GM21526 (cell line): ENCODE measurements around the gene MINDY4.
"Not testable (repeated sequence)": the region's sequence is repeated elsewhere in the genome, so short reads cannot be mapped to it uniquely, and the experiment has no call there.

Source experiments
- ATAC-seq: cut with Tn5 transposase; IDR thresholded peaks from one replicate; pipeline ENCODE4 v1.9.1; 2021; ENCODE audit warnings: moderate library complexity; ENCODE audit not compliant: unreplicated experiment, low FRiP score

MINDY4 gene

DNA sequence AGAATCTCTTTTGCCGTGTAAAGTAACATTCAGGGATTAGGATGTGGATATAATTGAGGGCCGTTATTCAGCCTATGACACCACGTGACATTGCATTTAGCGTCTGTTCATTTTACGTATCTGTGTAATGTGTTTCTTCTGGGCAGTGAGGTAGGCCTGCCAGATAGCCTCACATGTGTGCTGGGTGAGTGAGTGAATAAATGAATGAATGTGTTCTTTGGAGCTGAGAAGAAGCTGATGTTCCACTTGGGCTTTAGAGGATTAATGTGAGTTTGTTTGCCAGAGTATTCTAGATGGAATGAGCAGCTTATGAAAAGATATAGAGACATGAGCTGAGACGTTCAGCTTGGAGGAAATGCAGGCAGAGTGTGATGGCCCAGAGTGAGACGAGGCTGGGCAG, 55.0 kb downstream of the MINDY4 start:
- ATAC-seq = no peak

DNA sequence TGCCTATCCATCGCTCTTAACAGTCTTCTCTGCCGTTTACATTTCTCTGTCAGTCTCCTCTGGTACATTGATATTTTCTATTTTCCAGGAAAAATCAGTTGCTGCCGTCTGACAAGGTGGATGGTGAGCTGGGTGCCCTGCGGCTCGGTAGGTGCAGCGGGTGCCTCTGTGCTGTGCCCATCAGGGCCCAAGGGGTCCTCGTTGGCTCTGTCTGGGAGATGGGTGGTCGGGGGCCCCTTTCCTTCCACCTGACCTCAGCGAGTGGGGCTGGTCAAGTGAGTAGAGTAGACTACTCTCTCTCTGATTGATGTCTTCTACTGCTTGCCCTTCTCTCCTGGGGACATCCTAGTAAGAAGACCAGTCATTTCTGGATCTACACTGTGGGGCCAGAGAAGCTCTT, 57.4 kb downstream of the MINDY4 start:
- no peak for ATAC-seq

- no peak for ATAC-seq
Measured at GRCh38 chr7:30829471-30829870, 58.3 kb downstream of the MINDY4 start.

DNA sequence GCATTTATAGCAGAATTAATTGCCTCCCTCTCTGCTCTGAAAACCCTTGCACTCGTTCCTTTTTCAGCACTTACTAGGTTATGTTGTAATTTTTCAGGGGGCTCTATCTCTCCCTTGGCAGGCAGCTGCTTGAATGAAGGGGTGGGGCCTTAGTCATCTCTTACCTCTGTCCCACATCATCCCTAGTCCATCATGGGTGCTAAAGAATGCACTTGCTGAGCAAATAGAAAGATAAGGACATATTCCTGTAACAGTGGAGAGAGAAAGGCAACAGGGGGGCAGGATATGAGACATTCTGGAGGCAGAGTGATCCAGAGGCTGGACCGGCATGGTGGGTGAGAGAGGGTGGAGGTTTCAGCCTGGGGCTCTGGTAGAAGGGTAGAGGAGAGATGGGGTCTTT, 60.0 kb downstream of the MINDY4 start:
- no peak for ATAC-seq

- no peak for ATAC-seq
Measured at GRCh38 chr7:30831936-30832335, 60.7 kb downstream of the MINDY4 start.

DNA sequence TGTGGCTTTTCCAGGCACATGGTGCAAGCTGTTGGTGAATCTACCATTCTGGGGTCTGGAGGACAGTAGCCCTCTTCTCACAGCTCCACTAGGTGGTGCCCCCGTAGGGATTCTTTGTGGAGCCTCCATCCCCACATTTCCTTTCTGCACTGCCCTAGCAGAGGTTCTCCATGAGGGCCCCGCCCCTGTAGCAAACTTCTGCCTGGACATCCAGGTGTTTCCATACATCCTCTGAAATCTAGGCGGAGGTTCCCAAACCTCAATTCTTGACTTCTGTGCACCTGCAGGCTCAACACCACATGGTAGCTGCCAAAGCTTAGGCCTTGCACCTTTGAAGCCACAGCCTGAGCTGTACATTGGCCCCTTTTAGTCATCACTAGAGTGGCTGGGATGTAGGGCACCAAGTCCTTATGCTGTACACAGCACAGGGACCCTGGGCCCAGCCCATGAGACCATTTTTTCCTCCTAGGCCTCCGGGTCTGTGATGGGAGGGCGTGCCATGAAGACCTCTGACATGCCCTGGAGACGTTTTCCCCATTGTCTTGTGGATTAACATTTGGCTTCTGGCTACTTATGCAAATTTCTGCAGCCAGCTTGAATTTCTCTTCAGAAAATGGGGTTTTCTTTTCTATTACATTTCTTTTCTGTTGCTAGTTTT, 62.9 kb downstream of the MINDY4 start:
- not testable (repeated sequence) for ATAC-seq

GRCh38 chr7:30835396-30835915, 64.2 kb downstream of the MINDY4 start:
- no peak for ATAC-seq

DNA sequence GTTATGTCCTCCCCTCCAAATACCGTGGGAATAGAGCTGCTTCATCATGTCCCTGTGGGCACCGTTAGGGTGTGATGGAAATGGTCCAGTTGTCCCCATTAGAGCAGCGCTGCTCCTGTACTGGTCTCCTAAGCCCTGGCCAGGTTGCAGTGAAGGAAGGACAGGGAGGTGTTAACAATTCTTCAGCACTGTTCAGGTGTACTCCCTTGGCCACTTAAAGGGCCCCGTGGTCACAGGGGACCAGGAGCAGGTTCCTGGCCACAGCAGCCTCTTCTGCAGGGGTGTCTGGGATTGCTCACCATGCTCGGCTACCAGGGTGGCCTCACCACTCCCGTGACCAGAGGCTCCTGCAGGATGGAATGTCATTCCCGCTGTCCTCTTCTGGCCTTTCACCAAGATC, 65.8 kb downstream of the MINDY4 start:
- ATAC-seq = no peak

DNA sequence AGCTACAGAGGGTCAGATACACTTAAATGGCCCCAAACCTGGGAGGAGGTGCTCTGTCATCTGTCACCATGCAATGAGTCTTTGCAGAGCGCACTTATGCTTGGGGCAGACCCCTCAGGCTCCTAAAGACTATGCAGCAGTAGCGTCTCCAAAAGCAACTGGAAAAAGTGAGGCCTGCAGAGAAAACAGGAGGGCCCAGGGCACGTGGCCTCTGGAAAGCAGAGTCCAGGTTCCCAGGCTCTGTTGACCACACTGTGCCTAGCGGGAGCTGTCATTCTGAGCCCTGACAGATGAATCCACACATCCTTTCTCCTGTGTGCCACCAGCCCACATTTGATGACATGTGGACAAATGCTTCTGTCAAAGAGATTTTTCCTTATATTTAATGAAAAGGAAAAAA, 66.4 kb downstream of the MINDY4 start:
- no peak for ATAC-seq

GRCh38 chr7:30838008-30838407, 66.8 kb downstream of the MINDY4 start:
- no peak for ATAC-seq

- no peak for ATAC-seq
Measured at GRCh38 chr7:30840141-30841024, 69.2 kb downstream of the MINDY4 start.

GRCh38 chr7:30841025-30841735, 70.0 kb downstream of the MINDY4 start:
- ATAC-seq = no peak

DNA sequence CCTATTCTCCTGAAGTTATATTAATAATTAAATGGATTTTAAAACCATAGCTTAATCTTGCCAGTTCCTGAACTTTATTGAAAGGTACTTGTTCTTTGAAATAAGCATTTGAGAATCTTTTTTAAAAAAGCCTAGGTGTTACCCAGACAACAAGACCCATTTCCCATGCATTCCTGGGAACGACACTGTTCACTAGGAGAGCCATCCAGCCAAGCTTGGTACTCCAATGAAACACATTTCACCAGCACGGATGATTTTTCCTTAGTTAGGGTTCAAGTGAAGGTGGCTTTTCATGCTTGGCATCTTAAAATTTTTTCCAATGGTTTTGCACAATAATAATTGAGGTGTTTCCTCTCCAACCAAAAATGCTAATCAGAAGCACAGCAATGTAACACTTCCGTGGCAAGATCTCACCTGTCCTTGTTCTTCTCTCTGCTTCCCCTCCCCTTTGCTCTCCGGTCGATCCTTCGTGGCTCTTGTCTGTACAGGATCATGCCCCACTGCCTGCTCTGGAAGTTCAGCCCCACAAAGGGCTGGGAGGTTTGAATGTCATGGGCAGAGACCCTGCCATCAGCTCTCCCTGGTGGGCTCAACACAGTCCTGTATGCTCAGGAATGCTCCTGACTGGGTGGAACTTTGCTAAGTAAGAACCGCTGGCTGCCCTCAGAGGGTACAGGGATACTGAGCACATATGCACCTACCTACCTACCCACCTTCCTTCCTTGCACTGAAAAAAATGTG, 70.8 kb downstream of the MINDY4 start:
- ATAC-seq = no peak

DNA sequence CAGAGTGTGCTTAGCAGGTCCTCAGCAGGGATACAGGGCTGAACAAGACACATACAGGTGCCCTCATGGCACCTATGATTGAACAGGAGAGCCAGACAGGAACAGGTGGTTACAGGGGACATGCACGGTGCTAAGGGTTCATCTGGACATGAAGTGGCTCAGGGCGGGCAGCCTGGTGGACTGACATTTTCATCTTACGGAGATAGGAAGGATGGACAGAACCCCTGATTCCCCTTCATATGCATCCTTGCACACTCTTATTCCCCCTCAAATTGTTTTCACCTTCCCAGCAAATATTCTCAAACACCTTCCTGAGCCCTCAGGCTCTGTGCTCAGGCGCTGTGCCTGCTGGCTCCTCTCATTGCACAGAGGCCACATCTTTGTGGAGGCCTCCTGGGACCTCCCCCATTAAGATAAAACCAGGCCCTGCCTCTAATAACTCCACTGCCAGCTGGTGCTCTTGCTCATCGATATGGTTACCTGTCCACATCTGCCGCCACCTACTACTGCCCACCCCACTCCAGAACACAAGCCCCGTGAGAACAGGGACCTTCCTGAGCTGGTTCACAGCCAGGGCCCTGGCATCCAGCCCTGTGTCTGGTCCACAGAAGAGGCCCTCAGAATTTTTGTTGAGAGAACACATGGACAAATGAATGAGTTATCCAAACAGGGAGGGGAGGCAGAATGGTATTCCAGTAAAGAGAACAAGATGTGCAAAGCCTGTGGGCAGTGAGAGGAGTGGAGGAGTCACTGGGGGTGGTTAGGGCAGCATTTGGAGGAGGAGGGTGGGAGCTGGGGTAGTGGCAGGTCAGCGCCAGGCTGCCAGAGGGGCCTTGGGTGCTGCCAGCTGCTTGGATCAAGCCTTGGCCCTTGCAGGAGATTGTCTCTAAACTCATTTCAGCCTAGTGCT, 71.6 kb downstream of the MINDY4 start:
- ATAC-seq = no peak

DNA sequence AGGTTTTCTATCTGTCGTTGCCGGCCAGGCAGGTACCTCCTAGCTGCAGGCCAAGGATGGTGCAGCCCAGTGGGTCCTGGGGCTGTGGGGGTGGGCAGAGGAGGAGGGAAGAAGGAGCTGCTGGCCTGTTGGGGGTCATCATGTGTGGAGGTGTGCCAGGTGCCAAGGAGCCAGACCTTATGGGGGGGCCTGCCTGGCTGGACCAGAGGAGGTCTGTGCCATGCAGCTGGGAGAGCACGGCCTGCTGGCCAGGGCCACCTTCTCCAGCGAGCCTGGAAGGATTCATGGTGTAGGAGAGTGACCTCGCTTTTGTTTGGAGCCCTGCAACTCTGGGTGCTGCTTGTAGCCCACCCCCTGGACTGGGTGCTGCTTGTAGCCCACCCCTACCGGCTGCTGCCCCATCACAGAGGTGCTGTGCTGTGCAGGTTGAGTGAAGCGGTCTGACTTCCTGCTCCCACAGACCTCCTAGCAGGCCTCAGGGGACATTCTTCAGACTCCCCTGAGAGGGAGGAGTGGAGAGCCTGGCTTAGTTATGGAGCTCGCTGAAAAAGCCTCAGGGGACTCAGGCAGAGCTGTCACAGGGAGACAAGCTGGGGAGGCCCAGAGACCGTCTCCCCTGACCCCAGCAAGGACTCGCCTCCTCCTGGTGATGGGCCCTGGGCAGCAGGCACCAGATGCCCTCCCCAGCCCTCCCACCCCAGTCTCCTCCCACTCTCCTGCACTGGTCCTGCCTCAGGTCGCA, 72.7 kb downstream of the MINDY4 start:
- no peak for ATAC-seq

DNA sequence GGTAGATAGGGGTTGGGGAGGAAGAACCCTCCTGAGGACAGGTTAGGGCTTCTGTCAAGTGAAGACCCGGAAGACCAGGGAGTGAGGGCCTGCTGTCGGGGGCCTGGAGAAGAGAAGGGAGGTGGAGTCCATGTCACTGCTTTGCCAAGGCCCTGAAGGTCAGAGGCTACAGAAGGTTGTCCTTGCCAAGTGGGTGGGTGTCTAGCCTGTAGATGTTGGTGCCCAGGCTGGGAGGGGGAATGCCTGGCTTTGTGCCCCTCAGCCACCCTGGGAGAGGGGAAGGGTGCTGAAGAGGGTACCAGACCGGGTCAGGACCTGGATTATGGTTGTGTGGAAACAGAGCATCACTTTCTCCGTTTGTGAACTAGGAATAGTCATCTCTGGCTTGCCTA, 73.3 kb downstream of the MINDY4 start:
- no peak for ATAC-seq

- no peak for ATAC-seq
Measured at GRCh38 chr7:30844916-30845315, 73.7 kb downstream of the MINDY4 start.

DNA sequence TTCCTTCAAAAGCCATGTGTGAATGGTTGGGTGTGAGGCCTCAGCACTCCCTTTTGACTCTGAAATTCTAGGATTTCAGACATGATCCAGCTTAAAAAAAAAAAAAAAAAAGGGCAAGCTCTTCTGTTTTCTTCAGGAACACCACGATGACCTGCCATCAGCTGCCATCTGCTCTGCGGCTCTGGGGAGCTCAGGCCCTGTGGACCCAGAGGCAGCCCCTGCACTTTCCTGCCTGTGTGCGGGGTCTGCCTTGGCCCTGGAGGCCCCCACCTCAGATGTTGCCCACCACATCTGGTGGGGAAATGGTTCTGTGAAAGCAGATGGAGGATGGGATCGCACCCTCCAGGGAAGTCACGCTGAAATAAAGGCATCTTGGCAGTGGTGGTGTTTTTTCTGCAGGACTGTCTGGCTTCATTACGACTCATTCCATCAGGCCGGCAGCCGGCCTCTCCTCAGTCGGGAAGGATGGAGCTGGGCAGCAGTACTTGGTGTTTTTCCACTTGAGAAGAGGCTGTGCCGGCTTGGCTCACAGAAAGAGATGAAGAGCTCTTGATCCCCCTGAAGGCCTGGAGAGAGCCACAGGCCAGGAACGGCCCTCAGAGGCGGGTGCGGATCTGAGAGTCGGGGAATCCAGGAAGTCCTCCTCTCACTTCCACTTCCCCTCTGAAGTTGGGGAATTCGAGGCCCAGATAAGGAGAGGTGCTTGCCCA, 74.4 kb downstream of the MINDY4 start:
- no peak for ATAC-seq
